ENCODE data around the gene DPY19L1.

DNA sequence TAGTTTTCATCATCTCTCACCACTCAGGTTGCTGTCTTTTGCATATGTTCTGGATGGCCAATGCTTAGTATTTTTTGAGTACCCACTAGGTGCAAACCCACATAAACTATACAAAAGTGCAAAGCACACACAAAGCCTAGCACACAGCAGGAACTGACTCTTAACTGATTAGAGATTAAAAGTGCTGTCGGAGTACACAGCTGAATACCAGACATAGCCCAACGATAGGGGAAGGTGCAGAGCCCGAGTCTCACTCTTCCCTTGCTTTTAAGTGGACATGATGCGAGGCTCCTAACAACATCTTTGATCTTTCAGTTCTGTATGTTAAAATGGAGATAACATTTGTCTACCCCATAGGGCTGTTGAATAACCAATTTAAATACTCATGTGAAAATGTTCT is 90.8 kb downstream of the DPY19L1 start:
- TF ChIP-seq POLR2A (IDR thresholded peaks at IDR 0.05), result no peak
- TF ChIP-seq, protein P1, sequence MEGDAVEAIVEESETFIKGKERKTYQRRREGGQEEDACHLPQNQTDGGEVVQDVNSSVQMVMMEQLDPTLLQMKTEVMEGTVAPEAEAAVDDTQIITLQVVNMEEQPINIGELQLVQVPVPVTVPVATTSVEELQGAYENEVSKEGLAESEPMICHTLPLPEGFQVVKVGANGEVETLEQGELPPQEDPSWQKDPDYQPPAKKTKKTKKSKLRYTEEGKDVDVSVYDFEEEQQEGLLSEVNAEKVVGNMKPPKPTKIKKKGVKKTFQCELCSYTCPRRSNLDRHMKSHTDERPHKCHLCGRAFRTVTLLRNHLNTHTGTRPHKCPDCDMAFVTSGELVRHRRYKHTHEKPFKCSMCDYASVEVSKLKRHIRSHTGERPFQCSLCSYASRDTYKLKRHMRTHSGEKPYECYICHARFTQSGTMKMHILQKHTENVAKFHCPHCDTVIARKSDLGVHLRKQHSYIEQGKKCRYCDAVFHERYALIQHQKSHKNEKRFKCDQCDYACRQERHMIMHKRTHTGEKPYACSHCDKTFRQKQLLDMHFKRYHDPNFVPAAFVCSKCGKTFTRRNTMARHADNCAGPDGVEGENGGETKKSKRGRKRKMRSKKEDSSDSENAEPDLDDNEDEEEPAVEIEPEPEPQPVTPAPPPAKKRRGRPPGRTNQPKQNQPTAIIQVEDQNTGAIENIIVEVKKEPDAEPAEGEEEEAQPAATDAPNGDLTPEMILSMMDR (IDR thresholded peaks at IDR 0.05), result no peak
- TF ChIP-seq EP300 (IDR thresholded peaks at IDR 0.05), result no peak
- no peak for TF ChIP-seq POLR2AphosphoS5 (IDR thresholded peaks at IDR 0.05)
